SKM-1 (cell line): ENCODE measurements around the gene BTAF1.

Experiments
- DNase-seq: peaks from one replicate; lab custom pipeline; 2025; ENCODE audit not compliant: unreplicated experiment; lab: John Stamatoyannopoulos, UW

Gene BTAF1

DNA sequence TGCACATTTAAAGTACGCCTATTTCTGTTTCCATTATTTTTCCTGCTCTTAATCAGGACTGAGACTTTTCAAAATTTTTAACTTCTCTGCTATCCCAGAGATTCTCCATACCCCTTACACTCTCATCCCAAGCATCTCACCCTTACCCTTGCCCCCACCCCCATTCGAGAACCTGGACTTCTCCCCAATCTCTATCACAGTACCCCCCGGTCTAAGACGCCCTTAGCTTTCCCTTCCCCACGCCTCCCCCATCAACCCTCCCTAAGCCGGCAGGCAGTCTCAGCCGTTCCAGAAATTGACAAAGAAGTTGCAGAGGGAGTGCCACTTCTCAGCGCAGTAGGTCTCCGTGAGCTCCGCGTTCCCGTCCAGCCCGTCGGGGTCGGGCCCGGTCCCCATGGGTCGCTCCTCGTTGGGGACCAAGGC lies 15.6 kb upstream of the BTAF1 start:
- no peak for DNase-seq

DNA sequence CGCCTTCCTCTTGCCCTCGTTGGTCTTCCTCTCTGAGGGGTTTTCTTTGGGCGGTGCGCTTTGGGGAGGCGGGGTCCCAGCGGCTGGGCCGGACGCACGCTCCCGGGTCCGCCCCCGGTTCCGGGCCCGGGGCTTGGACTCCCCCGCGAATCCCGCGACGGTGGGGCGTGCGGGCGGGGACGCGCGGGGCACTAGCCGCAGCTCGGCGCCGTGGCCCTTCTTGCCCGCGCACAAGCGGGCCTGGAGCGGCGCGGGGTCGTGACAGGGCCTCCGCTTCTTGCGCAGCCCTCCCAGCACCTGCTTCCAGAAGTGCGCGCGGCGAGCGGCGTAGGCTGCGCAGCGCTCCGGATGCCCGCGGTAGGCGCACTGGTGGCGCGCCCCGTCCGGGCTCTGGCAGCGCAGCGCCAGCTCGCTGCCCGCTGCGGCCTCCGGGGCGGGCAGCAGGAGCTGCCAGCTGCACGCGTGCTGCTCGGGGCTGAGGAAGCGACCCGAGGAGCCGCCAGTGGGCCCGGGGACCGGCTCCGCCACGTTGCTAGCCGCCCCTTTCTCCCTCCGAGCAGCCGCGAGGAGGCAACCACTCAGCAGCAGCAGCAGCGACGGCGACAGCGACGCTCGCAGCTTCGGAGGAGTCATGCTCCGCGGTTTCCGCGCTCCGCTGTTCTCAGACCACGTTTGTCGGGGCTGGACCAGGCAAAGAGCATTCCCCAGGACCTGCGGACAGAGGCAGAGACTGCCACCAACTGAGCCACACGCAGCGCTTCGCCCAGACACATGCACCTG lies 15.0 kb upstream of the BTAF1 start:
- peak; percentile 78 for DNase-seq

DNA sequence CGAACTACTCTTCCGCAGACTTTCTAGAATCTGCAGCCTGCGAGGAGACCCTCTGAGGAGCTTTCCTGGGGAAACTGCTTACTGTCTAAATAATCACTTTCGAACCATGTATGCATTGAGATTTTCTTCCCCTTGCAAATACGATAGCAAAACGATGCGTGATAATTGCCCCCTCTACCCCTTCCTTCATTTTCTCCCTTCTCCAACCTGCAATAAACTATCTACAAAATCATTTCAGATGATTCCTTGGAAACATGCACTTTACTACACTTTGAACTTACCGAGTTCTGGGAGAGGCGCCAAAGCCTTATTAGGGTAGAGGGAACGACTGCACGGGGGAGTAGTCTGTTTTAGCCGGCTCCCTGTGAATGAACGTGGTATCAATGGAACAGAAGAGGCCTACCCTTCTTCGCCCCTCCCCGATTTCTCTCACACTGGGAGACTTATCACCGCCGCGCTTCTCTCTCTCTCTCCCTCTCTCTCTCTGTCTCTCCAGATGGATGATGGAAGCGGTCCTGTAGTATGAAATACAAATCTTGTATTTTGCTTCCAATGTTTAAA lies 14.4 kb upstream of the BTAF1 start, which contains the start of gene FGFBP3:
Gene FGFBP3 (minus strand): TSS at position 370 of the 561 bp plus-strand sequence. CDS start 517 bp downstream, outside the sequence.
- DNase-seq, result no peak

DNA sequence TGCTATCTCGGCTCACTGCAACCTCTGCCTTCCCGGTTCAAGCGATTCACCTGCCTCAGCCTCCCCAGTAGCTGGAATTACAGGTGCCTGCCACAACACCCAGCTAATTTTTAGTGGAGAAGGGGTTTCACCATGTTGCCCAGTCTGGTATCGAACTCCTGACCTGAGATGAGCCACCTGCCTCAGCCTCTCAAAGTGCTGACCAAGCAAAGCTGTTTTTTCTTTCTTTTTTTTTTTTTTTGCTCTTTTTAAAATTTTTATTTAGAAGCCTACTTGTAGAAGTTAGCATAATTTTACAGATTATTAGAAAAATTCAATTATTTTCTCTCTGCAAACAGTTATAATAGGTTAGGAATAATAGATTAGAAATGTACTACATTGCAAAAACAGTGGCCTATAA lies 13.1 kb upstream of the BTAF1 start:
- no peak for DNase-seq

DNA sequence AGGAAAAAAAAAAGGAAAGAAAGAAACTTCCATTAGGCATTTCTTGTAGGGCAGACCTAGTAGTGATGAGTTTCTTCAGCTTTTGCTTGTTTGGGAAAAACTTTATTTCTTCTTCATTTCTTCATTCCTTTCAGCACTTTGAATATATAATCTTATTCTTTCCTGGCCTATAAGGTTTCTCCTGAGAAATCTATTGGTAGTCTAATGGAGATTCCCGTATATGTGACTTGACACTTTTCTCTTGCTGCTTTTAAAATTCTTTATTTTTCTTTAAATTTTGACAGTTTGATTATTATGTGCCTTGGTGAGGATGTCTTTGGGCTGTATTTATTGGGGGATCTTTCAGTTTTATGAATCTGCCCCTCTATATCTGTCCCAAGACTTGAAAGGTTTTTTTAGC lies 3.9 kb upstream of the BTAF1 start:
- no peak for DNase-seq

DNA sequence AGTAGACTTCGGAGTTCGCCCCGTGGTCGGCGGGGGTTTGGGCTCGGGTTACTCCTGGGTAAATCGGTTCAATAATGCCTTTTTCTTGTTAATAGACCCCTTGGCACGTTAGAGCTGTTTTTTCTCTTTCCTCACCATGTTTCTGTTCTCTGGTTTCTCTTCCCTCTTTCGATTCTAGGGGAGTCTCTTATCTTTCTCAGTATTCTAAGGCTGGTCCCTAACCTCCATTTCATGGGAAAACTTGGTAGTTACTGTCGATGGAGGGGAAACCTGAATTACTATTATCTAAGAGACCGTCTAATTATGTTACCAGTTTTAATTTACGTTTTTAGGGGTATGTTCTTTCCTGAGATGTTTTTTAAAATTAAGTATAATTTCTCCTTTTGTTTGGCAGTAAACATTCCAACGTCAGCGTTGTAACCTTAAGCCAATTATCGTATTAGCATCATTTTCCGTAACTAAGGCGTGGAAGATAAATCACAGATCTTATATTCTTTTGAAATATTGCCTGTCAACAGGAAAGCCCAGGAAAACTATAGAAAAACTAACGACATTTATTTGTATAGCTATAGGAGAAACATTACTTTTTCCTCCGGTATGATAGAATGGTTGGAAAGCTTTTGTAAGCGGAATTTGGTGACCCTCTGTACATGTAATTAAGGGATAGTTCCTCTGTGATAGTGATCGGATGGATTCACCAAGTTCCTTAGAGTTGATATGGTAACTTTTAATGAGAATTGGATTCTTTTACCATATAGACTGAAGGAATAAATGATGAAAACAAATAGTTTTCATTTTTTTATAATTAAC lies 847 bp downstream of the BTAF1 start:
- no peak for DNase-seq

DNA sequence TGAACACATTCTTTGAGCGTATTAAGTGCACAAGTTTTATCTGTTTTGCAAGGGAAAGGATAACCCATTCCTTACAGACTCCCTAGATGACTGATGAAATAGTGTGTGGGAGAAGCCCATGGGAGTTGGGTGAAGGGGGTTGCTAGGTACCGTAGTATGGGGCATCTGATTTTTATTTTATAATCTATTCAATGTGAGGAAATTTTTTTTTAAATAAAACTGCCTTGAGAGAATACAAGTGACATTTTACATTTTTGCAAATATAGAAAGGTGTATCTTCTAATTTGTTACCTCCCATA lies 1.4 kb downstream of the BTAF1 start:
- DNase-seq, result no peak

DNA sequence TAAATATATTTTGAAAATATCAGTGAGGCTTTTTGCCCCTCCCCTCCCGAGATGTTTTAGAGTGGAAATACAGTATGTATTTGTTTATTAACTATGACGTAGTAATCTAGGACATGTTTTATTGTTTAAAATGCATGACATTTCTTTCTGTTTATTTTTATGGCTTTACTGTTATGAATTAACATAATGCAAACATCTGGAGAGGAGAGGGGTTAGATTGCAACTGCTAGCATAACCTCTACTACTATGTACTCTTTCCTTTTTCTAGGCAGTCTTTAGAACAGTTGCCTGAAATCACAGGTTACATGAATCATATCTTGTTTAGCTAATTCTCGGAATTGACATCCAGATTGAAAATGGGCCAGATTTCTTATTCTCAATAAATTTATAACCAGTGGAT lies 7.4 kb downstream of the BTAF1 start:
- DNase-seq, result no peak

DNA sequence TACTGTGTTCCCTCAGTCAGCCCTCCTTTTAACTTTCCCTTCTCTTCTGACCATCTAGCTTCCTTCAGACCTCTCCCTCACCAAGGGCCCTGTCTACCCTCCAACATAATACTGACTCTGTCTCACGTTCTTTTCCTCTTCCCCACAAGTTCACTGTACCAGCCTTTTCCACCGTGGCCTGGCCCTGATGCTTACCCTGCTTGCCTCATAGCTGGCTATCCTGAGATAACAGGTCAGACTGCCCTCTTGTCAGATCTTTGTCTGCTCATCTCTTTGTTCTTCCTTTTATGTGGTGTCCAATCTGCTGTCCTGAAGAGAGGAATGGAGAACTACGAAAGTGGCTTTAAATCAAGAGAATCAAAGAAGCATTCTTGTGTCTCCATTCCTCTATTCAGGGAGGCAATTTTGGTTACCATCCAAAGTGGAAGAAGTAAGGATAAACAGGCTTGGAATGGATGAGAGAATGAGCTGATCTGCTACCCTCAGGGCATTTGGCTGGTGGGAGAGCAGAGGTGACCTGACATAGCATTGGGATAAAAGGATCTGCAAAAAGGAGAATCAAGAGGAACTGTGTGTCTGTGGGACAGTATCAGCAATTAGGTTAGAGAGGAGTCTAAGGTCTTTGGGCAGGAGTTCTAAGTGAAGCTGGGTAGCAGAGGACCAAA lies 8.1 kb downstream of the BTAF1 start:
- DNase-seq, result no peak

DNA sequence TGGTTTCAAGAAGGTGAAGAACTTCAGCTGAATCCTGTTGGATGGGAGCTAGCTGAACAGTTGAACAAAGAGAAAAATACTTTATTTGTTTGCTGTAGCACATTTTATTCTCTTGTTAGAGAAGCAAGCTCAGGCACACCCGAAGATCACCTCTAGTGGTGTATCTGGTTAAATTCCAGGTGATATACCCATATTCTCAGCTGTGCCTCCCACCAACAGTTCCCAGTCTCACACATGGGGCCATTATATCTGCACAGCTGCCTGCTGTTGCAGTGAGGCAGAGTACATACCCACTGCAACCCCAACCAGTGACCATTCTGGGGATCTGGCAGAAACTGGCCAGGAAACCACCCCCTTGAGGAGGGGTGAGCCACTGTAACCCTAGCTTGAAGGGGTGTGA lies 9.2 kb downstream of the BTAF1 start:
- no peak for DNase-seq

DNA sequence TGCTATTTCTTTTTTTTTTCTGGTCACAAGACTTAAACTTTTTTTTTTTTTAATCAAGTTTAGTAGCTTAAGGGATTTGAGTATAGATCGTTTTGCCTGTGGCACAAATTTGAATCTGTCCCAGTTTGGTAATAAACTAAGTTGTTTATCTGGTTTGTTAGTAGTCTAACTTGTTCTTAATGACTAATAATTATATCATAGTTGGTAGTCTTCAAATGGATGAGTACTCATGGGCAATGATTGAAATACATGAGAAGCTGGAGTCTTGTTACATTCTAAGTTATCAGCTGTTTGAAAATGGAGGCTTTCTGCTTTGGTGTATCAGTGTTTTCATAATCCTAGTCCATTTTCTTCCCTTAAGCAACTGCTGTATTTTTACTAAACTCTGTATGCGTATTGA lies 12.3 kb downstream of the BTAF1 start:
- DNase-seq, result no peak

DNA sequence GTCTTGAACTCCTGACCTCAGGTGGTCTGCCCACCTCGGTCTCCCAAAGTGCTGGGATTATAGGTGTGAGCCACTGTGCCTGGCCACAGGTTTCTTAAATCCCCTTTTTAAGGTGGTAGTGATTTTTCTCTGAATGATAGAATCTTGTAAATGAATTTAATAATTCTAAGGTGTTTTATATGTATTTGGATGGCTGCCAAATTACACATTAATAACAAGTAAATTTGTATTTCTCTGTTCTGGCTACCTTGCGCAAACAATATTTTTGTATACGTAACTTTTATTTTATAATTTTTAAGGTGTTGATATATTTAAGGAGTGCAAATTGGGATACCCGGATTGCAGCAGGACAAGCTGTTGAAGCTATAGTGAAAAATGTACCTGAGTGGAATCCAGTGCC lies 16.1 kb downstream of the BTAF1 start:
- DNase-seq, result no peak

DNA sequence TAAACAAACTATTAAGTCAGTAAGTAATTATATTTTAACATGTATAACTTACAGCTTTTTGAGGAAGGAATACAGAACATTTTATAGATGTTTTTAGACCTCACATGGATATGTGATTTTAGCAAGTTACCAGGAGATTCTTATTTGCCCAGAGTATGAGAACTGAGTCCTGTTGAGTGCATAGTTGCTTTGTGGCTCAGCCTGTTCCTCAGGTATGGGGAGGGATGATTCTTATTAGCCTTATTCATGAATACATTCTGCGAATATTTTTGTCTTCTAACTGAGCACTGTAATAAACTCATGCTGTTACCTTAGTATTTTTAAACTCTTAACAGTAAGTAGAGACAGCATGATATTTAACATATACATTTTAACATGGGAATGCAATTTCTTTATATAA lies 17.9 kb downstream of the BTAF1 start:
- DNase-seq, result no peak

DNA sequence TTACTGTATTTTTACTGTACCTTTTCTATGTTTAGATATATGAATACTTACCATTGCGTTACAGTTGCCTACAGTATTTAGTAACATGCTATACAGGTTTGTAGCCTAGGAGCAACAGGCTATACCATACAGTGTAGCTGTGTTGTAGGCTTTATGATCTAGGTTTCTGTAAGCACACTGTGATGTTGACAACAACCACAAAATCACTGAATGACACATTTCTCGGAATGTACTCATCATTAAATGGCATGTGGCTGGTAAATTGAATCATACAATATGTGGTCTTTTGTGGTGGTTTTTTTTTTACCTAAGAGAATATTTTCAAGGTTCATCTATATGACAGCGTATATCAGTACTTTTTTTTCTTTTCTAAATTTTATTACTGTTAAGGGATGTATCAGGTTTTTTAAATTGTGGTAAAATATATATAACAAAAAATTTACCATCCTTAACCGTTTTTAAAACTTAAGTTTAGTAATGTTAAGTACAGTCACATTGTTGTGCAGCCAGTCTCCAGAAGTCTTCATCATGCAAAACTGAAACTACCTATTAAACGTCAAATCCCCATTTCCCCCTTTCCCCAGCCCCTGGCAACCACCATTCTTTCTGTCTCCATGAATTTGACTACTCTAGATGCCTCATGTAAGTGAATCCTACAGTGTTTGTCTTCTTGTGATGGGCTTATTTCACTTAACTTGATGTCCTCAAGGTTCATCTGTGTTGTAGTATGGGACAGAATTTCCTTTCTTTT lies 21.5 kb downstream of the BTAF1 start:
- no peak for DNase-seq

DNA sequence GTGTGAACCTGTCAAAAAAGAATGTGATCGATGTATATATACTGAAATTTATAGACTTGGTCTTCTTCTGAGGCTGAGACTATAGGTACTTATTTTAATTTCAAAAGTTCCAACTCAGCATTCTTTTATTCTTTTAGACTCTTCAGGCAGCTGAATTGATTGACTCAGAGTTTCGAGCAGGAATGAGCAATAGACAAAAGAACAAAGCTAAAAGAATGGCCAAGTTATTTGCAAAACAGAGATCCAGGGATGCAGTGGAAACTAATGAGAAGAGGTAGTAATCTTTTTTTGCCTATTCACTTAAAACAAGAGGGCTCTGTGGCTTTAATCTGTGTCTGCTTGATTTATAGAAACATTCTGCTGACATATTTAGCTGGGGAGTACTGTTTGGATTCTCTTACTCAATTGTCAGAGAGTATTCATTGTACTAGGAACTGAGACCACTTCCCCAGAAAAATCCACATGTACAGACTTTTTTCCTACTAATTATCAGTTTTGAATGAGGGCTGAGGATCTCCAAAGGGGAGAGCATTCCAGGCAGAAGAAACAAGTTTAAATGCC lies 30.1 kb downstream of the BTAF1 start:
- DNase-seq, result no peak

DNA sequence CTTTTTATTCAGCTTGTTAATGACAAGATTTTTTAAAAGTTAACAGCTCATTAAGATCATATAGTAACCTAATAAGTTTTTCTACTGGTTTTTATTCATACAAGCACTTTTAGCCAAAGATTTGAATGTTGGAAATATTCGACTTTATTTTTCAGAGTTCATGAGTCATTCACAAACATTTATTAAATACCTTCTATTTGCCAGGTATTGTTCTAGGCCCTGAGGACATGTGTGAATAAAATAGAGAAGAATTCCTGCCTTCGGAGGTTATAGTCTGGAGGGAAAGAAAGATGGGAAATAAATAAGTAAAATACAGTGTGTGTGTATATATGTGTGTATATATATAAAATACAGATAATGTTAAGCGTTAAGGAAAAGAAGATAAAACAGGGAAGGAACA lies 31.5 kb downstream of the BTAF1 start:
- DNase-seq, result no peak

DNA sequence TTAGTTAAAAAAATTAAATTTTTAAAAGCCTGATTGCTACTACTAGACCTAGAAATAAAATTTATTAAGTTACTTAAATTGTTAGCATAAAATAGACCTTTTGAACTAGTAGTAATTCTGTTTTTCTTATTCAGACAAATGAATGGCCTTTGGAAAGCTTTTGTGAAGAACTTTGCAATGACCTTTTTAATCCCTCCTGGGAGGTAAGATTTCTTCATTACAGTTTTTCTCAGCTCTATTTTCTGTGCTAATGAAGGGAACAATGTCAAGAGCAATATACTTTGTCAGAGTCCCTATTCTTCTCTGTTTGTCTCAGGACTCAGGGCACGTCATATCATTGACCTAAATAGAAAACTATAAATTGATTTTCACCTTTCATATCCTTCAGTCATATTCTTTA lies 33.5 kb downstream of the BTAF1 start:
- no peak for DNase-seq

DNA sequence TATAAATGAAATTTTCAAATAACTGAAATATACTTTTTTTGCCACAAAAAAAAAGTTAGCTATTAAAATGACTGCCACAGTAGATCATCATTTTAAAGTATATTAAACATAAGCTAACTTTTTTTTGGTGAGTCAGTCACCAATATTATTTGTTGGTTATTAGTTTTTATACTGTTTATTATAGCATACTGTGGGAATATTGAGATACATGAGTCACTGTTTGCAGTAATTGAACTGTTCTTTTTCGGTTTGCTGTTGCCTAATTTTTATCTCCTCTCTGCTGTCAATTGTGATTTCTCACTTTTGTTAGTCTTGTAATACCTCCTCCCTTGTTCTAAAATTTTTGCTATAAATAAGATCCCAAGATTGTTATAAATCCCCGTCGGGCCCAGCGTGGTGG lies 45.7 kb downstream of the BTAF1 start:
- no peak for DNase-seq

DNA sequence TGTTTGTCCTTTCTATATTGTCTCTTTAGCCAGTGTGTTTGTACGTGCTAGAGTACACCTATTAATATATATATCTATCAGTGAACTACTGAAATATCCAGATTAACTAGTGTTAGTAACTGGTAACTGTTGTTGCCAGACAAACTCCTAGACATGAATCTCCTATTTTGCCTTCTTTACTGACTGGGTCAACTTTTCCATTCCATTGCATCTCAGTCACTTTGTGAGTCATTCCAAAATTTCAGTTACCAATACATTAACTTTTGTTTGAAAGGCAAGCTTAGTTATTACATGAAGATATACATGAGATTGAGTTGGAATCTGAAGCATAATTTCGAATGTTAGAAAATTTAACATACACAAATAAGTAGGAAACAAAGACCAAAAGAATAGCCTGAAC lies 51.4 kb downstream of the BTAF1 start:
- no peak for DNase-seq

DNA sequence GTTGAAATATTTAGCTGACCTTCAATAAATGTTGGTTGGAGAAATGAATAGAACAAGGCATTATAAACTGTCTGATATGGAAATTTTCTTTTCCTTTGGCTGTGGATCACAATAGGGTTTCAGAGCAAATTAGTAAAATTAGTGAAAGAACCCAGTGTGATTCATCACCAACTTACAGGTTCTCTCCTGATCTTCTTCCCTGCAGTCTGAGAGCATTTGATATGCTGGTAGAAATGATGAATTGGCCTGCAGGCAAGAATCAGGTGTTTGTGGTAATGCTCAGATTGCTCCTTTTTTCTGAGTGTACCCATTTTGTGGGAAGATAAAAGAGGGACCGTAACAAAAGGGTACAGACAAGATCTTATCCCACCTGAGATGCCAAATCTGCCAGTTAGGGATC lies 51.9 kb downstream of the BTAF1 start:
- DNase-seq, result no peak
